Activated T-helper 17 cell treated with anti-CD3 and anti-CD28 coated beads, Interleukin-2, amount 50 U/mL, for 72 hours (primary cell): ENCODE results near the gene UQCRFS1. TPM values are rescaled to one million over a fixed set of nuclear protein-coding genes. Genes with fewer than 3 reads are reported as not detected.
A peak's percentile ranks its signal among the peaks of the same experiment; 100 is the strongest.
"Not testable (repeated sequence)": the region's sequence is repeated elsewhere in the genome, so short reads cannot be mapped to it uniquely, and the experiment has no call there.

Source experiments
- ATAC-seq: fragments of 150-1000 bp; cut with Tn5 transposase; replicated peaks from 2 replicates; pipeline ENCODE4 v1.10.0; 2021; ENCODE audit warnings: mild to moderate bottlenecking, moderate library complexity
- H3K27ac Mint-ChIP-seq: one replicate; pipeline ENCODE4 v1.8.0; 2022; ENCODE audit warnings: mixed read lengths
- H3K27me3 Mint-ChIP-seq: one replicate; pipeline ENCODE4 v1.8.0; 2022; ENCODE audit warnings: mixed read lengths
- H3K36me3 Mint-ChIP-seq: one replicate; pipeline ENCODE4 v1.8.0; 2022; ENCODE audit warnings: low read depth, mild to moderate bottlenecking, mixed read lengths
- H3K4me1 Mint-ChIP-seq: one replicate; pipeline ENCODE4 v1.8.0; 2022; ENCODE audit warnings: mixed read lengths
- H3K4me3 Mint-ChIP-seq: one replicate; pipeline ENCODE4 v1.8.0; 2022; ENCODE audit warnings: mild to moderate bottlenecking, mixed read lengths
- H3K9me3 Mint-ChIP-seq: one replicate; pipeline ENCODE4 v1.8.0; 2022; ENCODE audit warnings: mixed read lengths
- total RNA-seq, 2 donors: library from RNA; stranded (reverse); gene quantifications; one replicate each; pipeline ENCODE4 v1.2.3, GENCODE V29; 2022

The UQCRFS1 gene
- total RNA-seq, 2 donors from 2014 or later, result 23.1 to 44.2 TPM

GRCh38 chr19:29241324-29241723 lies 28.4 kb upstream of the UQCRFS1 start:
- H3K27ac Mint-ChIP-seq, result no peak overlapping the region
- H3K9me3 Mint-ChIP-seq, result no peaks in the 10 kb centered on the region
- H3K4me1 Mint-ChIP-seq, result no peaks in the 10 kb centered on the region
- H3K4me3 Mint-ChIP-seq, result no peak overlapping the region
- peaks cover 23% of the 10 kb centered on the region for H3K27me3 Mint-ChIP-seq
- no peaks in the 10 kb centered on the region for H3K36me3 Mint-ChIP-seq
- ATAC-seq, result no peak

GRCh38 chr19:29239213-29239776 lies 26.3 kb upstream of the UQCRFS1 start:
- Mint-ChIP-seq H3K36me3 (no peaks in the 10 kb centered on the region), H3K27ac (no peak overlapping the region), H3K9me3 (no peaks in the 10 kb centered on the region)

GRCh38 chr19:29233591-29233990 lies 20.6 kb upstream of the UQCRFS1 start:
- no peak for ATAC-seq
- Mint-ChIP-seq H3K9me3 (no peaks in the 10 kb centered on the region), H3K4me3 (no peak overlapping the region)

More at GRCh38 chr19:29239213-29239776, 26.3 kb upstream of the UQCRFS1 start:
- ATAC-seq, result peak; percentile 40
- Mint-ChIP-seq H3K4me3 (no peak overlapping the region), H3K27me3 (peaks cover 19% of the 10 kb centered on the region), H3K4me1 (no peaks in the 10 kb centered on the region)

GRCh38 chr19:29232315-29232852 lies 19.4 kb upstream of the UQCRFS1 start:
- no peaks in the 10 kb centered on the region for H3K36me3 Mint-ChIP-seq
- H3K4me3 Mint-ChIP-seq, result no peak overlapping the region
- H3K9me3 Mint-ChIP-seq, result no peaks in the 10 kb centered on the region
- H3K27me3 Mint-ChIP-seq, result peaks cover 5% of the 10 kb centered on the region
- H3K27ac Mint-ChIP-seq, result no peak overlapping the region
- ATAC-seq, result no peak
- H3K4me1 Mint-ChIP-seq, result no peaks in the 10 kb centered on the region

More at GRCh38 chr19:29233591-29233990, 20.6 kb upstream of the UQCRFS1 start:
- H3K4me1 Mint-ChIP-seq, result no peaks in the 10 kb centered on the region
- no peaks in the 10 kb centered on the region for H3K36me3 Mint-ChIP-seq
- H3K27me3 Mint-ChIP-seq, result peaks cover 5% of the 10 kb centered on the region
- H3K27ac Mint-ChIP-seq, result no peak overlapping the region

- H3K4me1 Mint-ChIP-seq, H3K27me3 Mint-ChIP-seq, H3K9me3 Mint-ChIP-seq, H3K36me3 Mint-ChIP-seq, H3K4me3 Mint-ChIP-seq, ATAC-seq, H3K27ac Mint-ChIP-seq: not testable (repeated sequence)
Observed at GRCh38 chr19:29231306-29231705, 18.4 kb upstream of the UQCRFS1 start.

GRCh38 chr19:29217616-29218015 lies 4.7 kb upstream of the UQCRFS1 start:
- Mint-ChIP-seq H3K4me3 (no peak overlapping the region), H3K27me3 (peaks cover 19% of the 10 kb centered on the region), H3K27ac (no peak overlapping the region), H3K9me3 (no peaks in the 10 kb centered on the region), H3K36me3 (no peaks in the 10 kb centered on the region), H3K4me1 (no peaks in the 10 kb centered on the region)
- no peak for ATAC-seq

GRCh38 chr19:29216021-29216420 lies 3.1 kb upstream of the UQCRFS1 start:
- peaks cover 3% of the 10 kb centered on the region for H3K27me3 Mint-ChIP-seq
- no peak overlapping the region for H3K27ac Mint-ChIP-seq
- H3K9me3 Mint-ChIP-seq, result peaks cover 4% of the 10 kb centered on the region
- H3K4me1 Mint-ChIP-seq, result peaks cover 14% of the 10 kb centered on the region
- H3K36me3 Mint-ChIP-seq, result peaks cover 15% of the 10 kb centered on the region
- ATAC-seq, result no peak
- H3K4me3 Mint-ChIP-seq, result no peak overlapping the region

GRCh38 chr19:29215322-29215845 lies 2.4 kb upstream of the UQCRFS1 start:
- H3K9me3 Mint-ChIP-seq, result peaks cover 4% of the 10 kb centered on the region
- no peaks in the 10 kb centered on the region for H3K27me3 Mint-ChIP-seq
- peaks cover 21% of the 10 kb centered on the region for H3K36me3 Mint-ChIP-seq
- H3K4me3 Mint-ChIP-seq, result no peak overlapping the region
- ATAC-seq, result no peak
- H3K27ac Mint-ChIP-seq, result no peak overlapping the region
- H3K4me1 Mint-ChIP-seq, result peaks cover 16% of the 10 kb centered on the region

GRCh38 chr19:29214411-29214810 lies 1.5 kb upstream of the UQCRFS1 start:
- Mint-ChIP-seq H3K4me1 (peaks cover 26% of the 10 kb centered on the region), H3K4me3 (no peak overlapping the region), H3K9me3 (peaks cover 4% of the 10 kb centered on the region)

GRCh38 chr19:29212356-29212647 lies 649 bp downstream of the UQCRFS1 start:
- peak overlapping the region; percentile 98 for H3K27ac Mint-ChIP-seq
- peaks cover 35% of the 10 kb centered on the region for H3K4me1 Mint-ChIP-seq
- H3K36me3 Mint-ChIP-seq, result peaks cover 48% of the 10 kb centered on the region
- H3K9me3 Mint-ChIP-seq, result peaks cover 4% of the 10 kb centered on the region
- H3K4me3 Mint-ChIP-seq, result peak overlapping the region; percentile 99
- ATAC-seq, result no peak
- H3K27me3 Mint-ChIP-seq, result no peaks in the 10 kb centered on the region

More at GRCh38 chr19:29214411-29214810, 1.5 kb upstream of the UQCRFS1 start:
- no peaks in the 10 kb centered on the region for H3K27me3 Mint-ChIP-seq
- H3K36me3 Mint-ChIP-seq, result peaks cover 31% of the 10 kb centered on the region
- no peak for ATAC-seq
- H3K27ac Mint-ChIP-seq, result no peak overlapping the region

GRCh38 chr19:29211562-29212355 lies 1.2 kb downstream of the UQCRFS1 start:
- peak overlapping the region; percentile 99 for H3K4me3 Mint-ChIP-seq
- ATAC-seq, result no peak

GRCh38 chr19:29211041-29211440 lies 1.9 kb downstream of the UQCRFS1 start:
- not testable (repeated sequence) for ATAC-seq, H3K27me3 Mint-ChIP-seq, H3K9me3 Mint-ChIP-seq
- H3K4me1 Mint-ChIP-seq, result peaks cover 35% of the 10 kb centered on the region
- H3K4me3 Mint-ChIP-seq, result peak overlapping the region; percentile 99
- peaks cover 60% of the 10 kb centered on the region for H3K36me3 Mint-ChIP-seq
- H3K27ac Mint-ChIP-seq, result peak overlapping the region; percentile 98

More at GRCh38 chr19:29211562-29212355, 1.2 kb downstream of the UQCRFS1 start:
- H3K27ac Mint-ChIP-seq, result peak overlapping the region; percentile 98
- peaks cover 35% of the 10 kb centered on the region for H3K4me1 Mint-ChIP-seq
- H3K36me3 Mint-ChIP-seq, result peaks cover 53% of the 10 kb centered on the region
- no peaks in the 10 kb centered on the region for H3K27me3 Mint-ChIP-seq
- H3K9me3 Mint-ChIP-seq, result peaks cover 4% of the 10 kb centered on the region

GRCh38 chr19:29210502-29210901 lies 2.4 kb downstream of the UQCRFS1 start:
- Mint-ChIP-seq H3K36me3 (peaks cover 65% of the 10 kb centered on the region), H3K4me3 (peak overlapping the region; percentile 99), H3K4me1 (peaks cover 35% of the 10 kb centered on the region)
- H3K27ac Mint-ChIP-seq, H3K9me3 Mint-ChIP-seq, ATAC-seq, H3K27me3 Mint-ChIP-seq: not testable (repeated sequence)

GRCh38 chr19:29207403-29208187 lies 5.4 kb downstream of the UQCRFS1 start:
- not testable (repeated sequence) for ATAC-seq, H3K4me3 Mint-ChIP-seq, H3K9me3 Mint-ChIP-seq, H3K27me3 Mint-ChIP-seq, H3K27ac Mint-ChIP-seq
- peaks cover 43% of the 10 kb centered on the region for H3K4me1 Mint-ChIP-seq
- peaks cover 94% of the 10 kb centered on the region for H3K36me3 Mint-ChIP-seq
